ENCODE data around the gene MGAT3. TPM values are rescaled to one million over a fixed set of nuclear protein-coding genes. Genes with fewer than 3 reads are reported as not detected.

The MGAT3 gene
- total RNA-seq, 1 donor from 2014 or later, result 47.0 TPM

DNA sequence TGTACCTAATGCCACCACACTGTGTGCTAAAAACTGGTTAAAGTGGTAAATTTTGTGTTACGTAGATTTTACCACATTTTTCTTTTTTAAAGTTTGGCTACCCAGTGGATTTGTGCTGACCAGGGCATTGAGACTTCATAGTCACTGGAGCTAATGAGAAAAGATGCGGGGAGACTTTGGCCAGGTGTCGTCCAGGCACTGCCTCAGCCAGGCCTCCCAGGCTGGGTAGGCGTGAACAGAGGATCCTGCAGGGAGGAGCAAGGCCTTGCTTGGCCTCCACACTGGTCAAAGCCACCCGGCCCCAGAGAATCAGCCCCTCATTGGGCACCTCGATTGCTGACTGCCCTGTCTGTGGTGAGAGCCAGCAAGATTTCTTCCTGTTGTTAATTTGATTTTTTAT, 13.4 kb upstream of the MGAT3 start:
- Mint-ChIP-seq H3K4me1 (ENCODE audit: unreplicated experiment) (peaks cover 29% of the 10 kb centered on the region), H3K27me3 (no peaks in the 10 kb centered on the region), H3K27ac (no peak overlapping the region), H3K4me3 (no peak overlapping the region), H3K9me3 (no peaks in the 10 kb centered on the region), H3K36me3 (no peaks in the 10 kb centered on the region)
- TF ChIP-seq, protein P1, sequence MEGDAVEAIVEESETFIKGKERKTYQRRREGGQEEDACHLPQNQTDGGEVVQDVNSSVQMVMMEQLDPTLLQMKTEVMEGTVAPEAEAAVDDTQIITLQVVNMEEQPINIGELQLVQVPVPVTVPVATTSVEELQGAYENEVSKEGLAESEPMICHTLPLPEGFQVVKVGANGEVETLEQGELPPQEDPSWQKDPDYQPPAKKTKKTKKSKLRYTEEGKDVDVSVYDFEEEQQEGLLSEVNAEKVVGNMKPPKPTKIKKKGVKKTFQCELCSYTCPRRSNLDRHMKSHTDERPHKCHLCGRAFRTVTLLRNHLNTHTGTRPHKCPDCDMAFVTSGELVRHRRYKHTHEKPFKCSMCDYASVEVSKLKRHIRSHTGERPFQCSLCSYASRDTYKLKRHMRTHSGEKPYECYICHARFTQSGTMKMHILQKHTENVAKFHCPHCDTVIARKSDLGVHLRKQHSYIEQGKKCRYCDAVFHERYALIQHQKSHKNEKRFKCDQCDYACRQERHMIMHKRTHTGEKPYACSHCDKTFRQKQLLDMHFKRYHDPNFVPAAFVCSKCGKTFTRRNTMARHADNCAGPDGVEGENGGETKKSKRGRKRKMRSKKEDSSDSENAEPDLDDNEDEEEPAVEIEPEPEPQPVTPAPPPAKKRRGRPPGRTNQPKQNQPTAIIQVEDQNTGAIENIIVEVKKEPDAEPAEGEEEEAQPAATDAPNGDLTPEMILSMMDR (conservative IDR thresholded peaks at IDR 0.05), result no peak
- no peak for DNase-seq (ENCODE audit: extremely low spot score, unreplicated experiment)

DNA sequence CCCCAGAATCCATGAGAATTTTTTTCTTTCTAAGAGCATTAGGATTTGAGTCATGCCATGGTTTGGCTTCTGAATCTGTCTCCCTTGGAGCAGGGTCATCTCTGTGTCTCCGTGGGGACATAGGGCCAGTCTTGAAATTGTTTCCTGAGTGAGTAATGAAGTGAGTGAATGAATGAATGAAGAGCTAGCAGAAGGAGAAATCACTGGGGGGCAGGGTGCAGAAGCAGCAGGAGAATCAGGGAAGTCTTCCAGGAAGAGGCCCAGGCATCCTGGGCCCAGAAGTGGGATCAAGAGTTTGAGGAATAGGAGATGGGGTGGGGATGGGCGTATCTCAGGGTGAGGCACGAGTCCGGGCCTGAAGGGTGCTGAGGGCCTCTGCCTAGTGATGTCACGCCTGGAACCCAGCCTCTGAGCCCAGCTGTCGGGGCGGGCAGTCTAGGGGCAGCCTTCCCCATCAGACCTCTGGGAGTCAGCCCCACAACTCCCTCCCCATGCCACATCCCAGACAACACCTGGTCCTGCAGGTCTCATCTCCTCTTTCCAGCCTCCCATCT, 12.5 kb upstream of the MGAT3 start:
- Mint-ChIP-seq H3K9me3 (no peaks in the 10 kb centered on the region), H3K27ac (peak overlapping the region; percentile 70), H3K4me3 (no peak overlapping the region), H3K27me3 (no peaks in the 10 kb centered on the region), H3K4me1 (ENCODE audit: unreplicated experiment) (peaks cover 24% of the 10 kb centered on the region), H3K36me3 (no peaks in the 10 kb centered on the region)
- no peak for DNase-seq (ENCODE audit: extremely low spot score, unreplicated experiment)
- TF ChIP-seq, protein P1 (conservative IDR thresholded peaks at IDR 0.05), result no peak

DNA sequence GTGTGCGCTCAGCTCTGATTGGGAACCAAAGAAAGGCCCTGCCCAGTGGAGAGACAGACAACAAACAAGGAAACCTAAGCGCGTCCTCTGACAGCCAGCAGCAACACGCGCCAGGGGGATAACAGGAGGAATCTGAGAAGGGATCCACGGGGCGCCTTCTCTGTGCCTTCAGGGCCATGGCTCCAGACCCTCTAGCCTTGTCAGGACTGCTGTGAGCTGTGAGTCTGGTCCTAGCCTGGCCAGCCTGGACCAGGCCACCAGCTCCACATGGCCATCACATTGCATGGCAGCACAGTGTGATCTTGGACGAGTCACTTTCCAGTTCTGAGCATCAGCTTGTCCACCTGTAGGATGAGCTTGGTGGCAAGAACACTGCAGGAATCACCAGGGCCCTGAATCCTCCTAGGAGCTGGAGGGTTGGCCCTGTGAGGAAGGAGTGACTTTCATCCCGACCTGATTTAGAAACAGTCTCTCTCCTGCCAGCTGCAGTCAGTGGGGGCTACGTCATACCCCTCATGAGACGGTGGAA, 11.8 kb upstream of the MGAT3 start:
- no peaks in the 10 kb centered on the region for H3K36me3 Mint-ChIP-seq
- peak overlapping the region; percentile 70 for H3K27ac Mint-ChIP-seq
- DNase-seq (ENCODE audit: extremely low spot score, unreplicated experiment), result no peak
- no peaks in the 10 kb centered on the region for H3K9me3 Mint-ChIP-seq
- H3K4me1 Mint-ChIP-seq (ENCODE audit: unreplicated experiment), result peaks cover 24% of the 10 kb centered on the region
- TF ChIP-seq, protein P1 (conservative IDR thresholded peaks at IDR 0.05), result no peak
- no peaks in the 10 kb centered on the region for H3K27me3 Mint-ChIP-seq
- H3K4me3 Mint-ChIP-seq, result no peak overlapping the region

DNA sequence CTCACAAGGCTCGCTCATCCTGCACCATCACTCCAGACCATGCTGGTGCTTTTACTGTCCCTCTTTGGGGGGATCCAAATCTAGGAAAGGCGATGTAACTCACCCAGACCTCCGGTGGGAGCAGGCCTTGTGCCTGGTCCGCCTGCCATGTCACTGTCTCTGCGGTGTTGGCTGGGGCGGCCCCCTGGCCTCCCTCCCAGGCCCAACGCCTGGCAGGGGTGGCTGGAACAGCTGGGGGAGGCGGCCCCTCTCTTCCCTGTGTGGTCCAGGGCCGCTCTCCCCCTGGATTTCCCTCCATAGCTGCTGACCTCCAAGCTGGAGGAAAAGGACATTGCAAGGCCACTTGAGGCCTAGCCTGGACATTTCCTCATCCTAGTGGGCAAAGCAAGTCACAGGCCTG, 11.1 kb upstream of the MGAT3 start:
- Mint-ChIP-seq H3K36me3 (no peaks in the 10 kb centered on the region), H3K9me3 (no peaks in the 10 kb centered on the region), H3K4me3 (no peak overlapping the region), H3K27me3 (no peaks in the 10 kb centered on the region), H3K4me1 (ENCODE audit: unreplicated experiment) (peaks cover 24% of the 10 kb centered on the region), H3K27ac (peak overlapping the region; percentile 70)
- TF ChIP-seq, protein P1 (conservative IDR thresholded peaks at IDR 0.05), result no peak
- DNase-seq (ENCODE audit: extremely low spot score, unreplicated experiment), result no peak

DNA sequence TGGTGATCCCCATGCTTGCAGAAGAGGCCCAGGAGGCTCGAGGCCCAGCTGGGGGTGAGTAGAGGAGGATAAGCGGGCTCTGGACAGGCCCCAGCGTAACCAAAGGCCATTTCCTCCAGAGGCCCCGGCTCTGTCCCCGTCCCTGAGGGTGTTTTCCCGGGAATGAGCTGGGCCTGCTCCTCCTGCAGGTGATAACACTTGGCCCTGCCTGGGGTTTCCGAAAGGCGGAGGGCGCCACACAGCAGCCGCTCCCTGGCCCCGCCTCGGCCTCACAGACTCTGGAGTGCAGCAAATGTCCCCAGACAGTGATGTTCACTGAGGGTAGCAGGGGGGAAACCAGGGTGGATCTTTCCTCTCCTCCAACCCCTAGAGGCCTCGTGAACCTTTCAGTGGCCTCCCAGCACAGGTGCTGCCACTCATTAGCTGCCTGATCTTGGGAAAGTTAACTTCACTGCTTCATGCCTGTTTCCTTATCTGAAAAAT, 10.5 kb upstream of the MGAT3 start:
- DNase-seq (ENCODE audit: extremely low spot score, unreplicated experiment), result no peak
- Mint-ChIP-seq H3K36me3 (no peaks in the 10 kb centered on the region), H3K27me3 (no peaks in the 10 kb centered on the region), H3K27ac (peak overlapping the region; percentile 99), H3K9me3 (no peaks in the 10 kb centered on the region), H3K4me1 (ENCODE audit: unreplicated experiment) (peaks cover 27% of the 10 kb centered on the region), H3K4me3 (no peak overlapping the region)
- TF ChIP-seq, protein P1 (conservative IDR thresholded peaks at IDR 0.05), result no peak

Data from type B pancreatic cell (in vitro differentiated cells).